Right lobe of liver (tissue), 6 donors: ENCODE data around the gene MSGN1. TPM values are rescaled to one million over a fixed set of nuclear protein-coding genes. Genes with fewer than 3 reads are reported as not detected.

ENCODE experiments used
- ATAC-seq, 4 donors: fragments of 200-7000 bp; cut with Tn5 transposase; one replicate each; pipeline ENCODE4 v1.9.1; 2020; ENCODE audit warnings: mild to moderate bottlenecking in 4 of 4, moderate library complexity in 4 of 4
- DNase-seq, 3 donors: peaks; one replicate each; pipeline ENCODE4 v3.0.0-alpha.2; 2020
- H3K27ac ChIP-seq, 3 donors: fragments of 200-600 bp; one replicate each; pipeline ENCODE4 v1.8.0; 2022
- H3K27me3 ChIP-seq, 2 donors: fragments of 200-600 bp; one replicate each; pipeline ENCODE4 v1.8.0; 2022
- H3K36me3 ChIP-seq, 4 donors: fragments of 200-600 bp; sonication (generic) in 1 of 4; one replicate each; pipeline versions ENCODE4 v1.5.1 to v1.8.0; 2017 to 2022; ENCODE audit warnings: control low read depth in 1 of 4
- H3K4me1 ChIP-seq, 4 donors: fragments of 200-600 bp; sonication (generic) in 1 of 4; one replicate each; pipeline versions ENCODE4 v1.5.1 to v1.8.0; 2017 to 2022; ENCODE audit warnings: control low read depth in 1 of 4
- H3K4me3 ChIP-seq, 3 donors: fragments of 200-600 bp; one replicate each; pipeline ENCODE4 v1.8.0; 2022
- H3K9me3 ChIP-seq, 4 donors: fragments of 200-600 bp; sonication (generic) in 1 of 4; one replicate each; pipeline versions ENCODE4 v1.5.1 to v1.8.0; 2017 to 2022; ENCODE audit warnings: control low read depth in 1 of 4
- CTCF ChIP-seq, 4 donors: fragments of 200-600 bp in 3 of 4; fragments of 450-650 bp in 1 of 4; IDR thresholded peaks; one replicate each; pipeline versions ENCODE4 v1.5.1 to v1.8.0; 2016 to 2022; ENCODE audit warnings: antibody characterized with exemption in 4 of 4, mild to moderate bottlenecking in 2 of 4
- POLR2A ChIP-seq: fragments of 450-650 bp; IDR thresholded peaks from one replicate; pipeline ENCODE4 v1.6.1; 2017; ENCODE audit warnings: antibody characterized with exemption, mild to moderate bottlenecking
- WGBS: methylation state at CpG from one replicate; pipeline ENCODE4 v1.1.6; 2018; ENCODE audit warnings: low coverage, low lambda C conversion rate; ENCODE audit not compliant: insufficient coverage; ENCODE audit errors: missing lambda C conversion rate; 5-methylcytosine and 5-hydroxymethylcytosine counted together
- intact Hi-C, 2 donors: fragments of 100-400 bp; cut with DNase I; formaldehyde crosslinking; loops; one replicate each; pipeline versions ENCODE4 v1.11.2 to v1.14.1; 2022
- total RNA-seq, 6 experiments: library from RNA; depleted of rRNA in 2 of 6; stranded (reverse); fragments of >200 nt in 2 of 6; fragmentation: NEBNext Ultra II Directional in 3 of 6; extraction: Animal tissue kit (Norgen Biotek cat#: 25700) in 3 of 6; gene quantifications; one replicate each; pipeline versions ENCODE4 v1.1.0 to v1.2.4, GENCODE V29; 2016 to 2023
- donor health status: DM: no; HTN: yes; CAD: no.
- donor health status: DM: no; HTN: no; CAD: no.
- donor health status: DM: no; HTN: no; CAD: no.
- donor health status: DM: no; HTN: yes; CAD: no.
- donor health status: DM: no; HTN: yes; CAD: no.

Gene MSGN1
- total RNA-seq, 6 experiments from 2014 or later = not detected

GRCh38 chr2:17835516-17835915 lies 19.3 kb downstream of the MSGN1 start:
- TF ChIP-seq POLR2A (no peak), CTCF (IDR thresholded peaks at IDR 0.05) (no peak)
- H3K36me3 ChIP-seq = no peaks in the 10 kb centered on the region
- H3K4me3 ChIP-seq = no peak overlapping the region
- intact Hi-C loops = no loop called here
- DNase-seq (no peak), ATAC-seq (no peak)
- no peaks in the 10 kb centered on the region for H3K27me3 ChIP-seq
- H3K4me1 ChIP-seq = no peaks in the 10 kb centered on the region
- 72% methylated on average over 2 of the region's 2 CpGs for WGBS
- no peak overlapping the region for H3K27ac ChIP-seq
- H3K9me3 ChIP-seq = no peaks in the 10 kb centered on the region

- Histone ChIP-seq H3K9me3 (no peaks in the 10 kb centered on the region), H3K4me1 (no peaks in the 10 kb centered on the region), H3K36me3 (no peaks in the 10 kb centered on the region), H3K4me3 (no peak overlapping the region), H3K27ac (no peak overlapping the region), H3K27me3 (no peaks in the 10 kb centered on the region)
- intact Hi-C loops = loop anchor here in 1 of 2 donors (10.0 kb wide), 2 partner anchors 115 to 535 kb away; no protein-coding TSS in a partner anchor
- no peak for DNase-seq
- 70% methylated on average over 2 of the region's 2 CpGs for WGBS
- ATAC-seq = no peak
- TF ChIP-seq POLR2A (no peak), CTCF (IDR thresholded peaks at IDR 0.05) (no peak)
Observed at GRCh38 chr2:17839959-17840358, 23.7 kb downstream of the MSGN1 start.

GRCh38 chr2:17843457-17843856 lies 27.2 kb downstream of the MSGN1 start:
- Histone ChIP-seq H3K4me1 (no peaks in the 10 kb centered on the region), H3K27me3 (no peaks in the 10 kb centered on the region), H3K9me3 (no peaks in the 10 kb centered on the region), H3K36me3 (no peaks in the 10 kb centered on the region), H3K27ac (no peak overlapping the region), H3K4me3 (no peak overlapping the region)
- no peak for DNase-seq
- no peak for ATAC-seq
- no peak for TF ChIP-seq CTCF (IDR thresholded peaks at IDR 0.05)
- no peak for TF ChIP-seq POLR2A
- intact Hi-C loops = loop anchor here in 1 of 2 donors (10.0 kb wide), 2 partner anchors 119 to 531 kb away; no protein-coding TSS in a partner anchor
- 81% methylated on average over 2 of the region's 2 CpGs for WGBS

- Histone ChIP-seq H3K27me3 (no peaks in the 10 kb centered on the region), H3K4me1 (no peaks in the 10 kb centered on the region), H3K36me3 (no peaks in the 10 kb centered on the region), H3K27ac (no peak overlapping the region), H3K9me3 (no peaks in the 10 kb centered on the region), H3K4me3 (no peak overlapping the region)
- DNase-seq = no peak
- no peak for TF ChIP-seq POLR2A
- TF ChIP-seq CTCF (IDR thresholded peaks at IDR 0.05) = no peak
- intact Hi-C loops = loop anchor here in 1 of 2 donors (10.0 kb wide), 2 partner anchors 121 to 529 kb away; no protein-coding TSS in a partner anchor
- whole genome bisulfite sequencing = 88% methylated on average over 6 of the region's 7 CpGs
- no peak for ATAC-seq
Observed at GRCh38 chr2:17845806-17846205, 29.5 kb downstream of the MSGN1 start.

- Histone ChIP-seq H3K4me1 (no peaks in the 10 kb centered on the region), H3K36me3 (no peaks in the 10 kb centered on the region), H3K27ac (no peak overlapping the region), H3K27me3 (no peaks in the 10 kb centered on the region), H3K9me3 (no peaks in the 10 kb centered on the region), H3K4me3 (no peak overlapping the region)
- WGBS = 87% methylated on average over 2 of the region's 3 CpGs
- ATAC-seq (no peak), DNase-seq (no peak)
- TF ChIP-seq CTCF (IDR thresholded peaks at IDR 0.05) (no peak), POLR2A (no peak)
- intact Hi-C loops = loop anchor here in 1 of 2 donors (10.0 kb wide), 2 partner anchors 122 to 528 kb away; no protein-coding TSS in a partner anchor
Observed at GRCh38 chr2:17846676-17847075, 30.4 kb downstream of the MSGN1 start.
